ENCODE data around the gene PGLYRP3.

GRCh38 chr1:153348511-153349362 is 36.0 kb upstream of the PGLYRP3 start, which contains the start of gene PGLYRP4:
- TF ChIP-seq CTCF (IDR thresholded peaks at IDR 0.05; ENCODE audit: low read depth, low read length, poor library complexity, severe bottlenecking): no peak
- TF ChIP-seq EZH2phosphoT487 (IDR thresholded peaks at IDR 0.05; ENCODE audit: borderline replicate concordance, low read length): no peak

All from DOHH2 (cell line).